Measurements from ENCODE around the gene ALKAL2. TPM values are rescaled to one million over a fixed set of nuclear protein-coding genes. Genes with fewer than 3 reads are reported as not detected.

Gene ALKAL2
- total and polyA plus RNA-seq, 2 donors = 1.7 to 13.3 TPM

- Histone ChIP-seq H3K9me3 (ENCODE audit: control insufficient read depth in 2 of 2, insufficient read depth in 1 of 2, low read length in 1 of 2) (peaks cover 0 to 2% of the 10 kb centered on the region in 2 donors), H3K4me3 (ENCODE audit: low read length in 2 of 2) (no peak overlapping the region), H3K4me1 (ENCODE audit: control insufficient read depth in 2 of 2, insufficient read depth in 2 of 2, low read length in 2 of 2) (no peaks in the 10 kb centered on the region), H3K27ac (ENCODE audit: low read depth in 1 of 2, low read length in 1 of 2) (no peak overlapping the region), H3K27me3 (ENCODE audit: control insufficient read depth in 2 of 2, insufficient read depth in 1 of 2, low read length in 1 of 2) (peaks cover 62 to 67% of the 10 kb centered on the region in 2 donors), H3K36me3 (ENCODE audit: control insufficient read depth in 2 of 2, insufficient read depth in 2 of 2, low read length in 1 of 2) (peaks cover 4 to 7% of the 10 kb centered on the region in 2 donors)
- WGBS = 33% methylated on average over 20 of the region's 20 CpGs
- no peak for DNase-seq (ENCODE audit: low read depth in 6 of 9, low spot score in 9 of 9)
Measured at GRCh38 chr2:286774-287392, 1.0 kb downstream of the ALKAL2 start.

DNA sequence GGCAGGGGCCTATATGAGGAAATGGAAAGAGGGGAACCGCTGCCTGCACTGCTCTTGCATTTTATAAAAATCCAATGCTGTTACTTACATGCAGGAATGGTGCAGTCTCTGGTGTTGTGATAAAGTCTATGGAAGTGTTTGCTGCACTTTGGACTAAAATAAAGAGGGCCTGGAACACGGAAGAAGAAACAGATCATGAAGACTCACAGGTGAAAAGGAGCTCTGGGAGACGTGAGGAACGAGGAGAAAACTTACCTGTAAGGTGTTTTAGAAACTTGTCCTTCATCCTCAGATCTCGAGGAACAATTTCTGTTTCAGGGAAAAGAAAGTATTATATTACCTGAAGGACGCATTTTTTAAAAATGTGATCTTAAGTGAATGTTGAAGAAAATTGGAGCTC, 1.9 kb downstream of the ALKAL2 start:
- Histone ChIP-seq H3K27me3 (ENCODE audit: control insufficient read depth in 2 of 2, insufficient read depth in 1 of 2, low read length in 1 of 2) (peaks cover 58 to 59% of the 10 kb centered on the region in 2 donors), H3K4me3 (ENCODE audit: low read length in 2 of 2) (no peak overlapping the region), H3K27ac (ENCODE audit: low read depth in 1 of 2, low read length in 1 of 2) (no peak overlapping the region), H3K36me3 (ENCODE audit: control insufficient read depth in 2 of 2, insufficient read depth in 2 of 2, low read length in 1 of 2) (peaks cover 11 to 13% of the 10 kb centered on the region in 2 donors), H3K4me1 (ENCODE audit: control insufficient read depth in 2 of 2, insufficient read depth in 2 of 2, low read length in 2 of 2) (no peaks in the 10 kb centered on the region), H3K9me3 (ENCODE audit: control insufficient read depth in 2 of 2, insufficient read depth in 1 of 2, low read length in 1 of 2) (peaks cover 0 to 2% of the 10 kb centered on the region in 2 donors)
- DNase-seq (ENCODE audit: low read depth in 6 of 9, low spot score in 9 of 9) = no peak
- WGBS = 95% methylated on average over 6 of the region's 6 CpGs

- no peak for DNase-seq (ENCODE audit: low read depth in 6 of 9, low spot score in 9 of 9)
- Histone ChIP-seq H3K4me1 (ENCODE audit: control insufficient read depth in 2 of 2, insufficient read depth in 2 of 2, low read length in 2 of 2) (no peaks in the 10 kb centered on the region), H3K4me3 (ENCODE audit: low read length in 2 of 2) (no peak overlapping the region), H3K36me3 (ENCODE audit: control insufficient read depth in 2 of 2, insufficient read depth in 2 of 2, low read length in 1 of 2) (peaks cover 16 to 18% of the 10 kb centered on the region in 2 donors), H3K27ac (ENCODE audit: low read depth in 1 of 2, low read length in 1 of 2) (no peak overlapping the region), H3K9me3 (ENCODE audit: control insufficient read depth in 2 of 2, insufficient read depth in 1 of 2, low read length in 1 of 2) (peaks cover 0 to 2% of the 10 kb centered on the region in 2 donors), H3K27me3 (ENCODE audit: control insufficient read depth in 2 of 2, insufficient read depth in 1 of 2, low read length in 1 of 2) (peaks cover 53 to 54% of the 10 kb centered on the region in 2 donors)
- WGBS = 91% methylated on average over 1 of the region's 1 CpG
Measured at GRCh38 chr2:285531-285930, 2.4 kb downstream of the ALKAL2 start.

DNA sequence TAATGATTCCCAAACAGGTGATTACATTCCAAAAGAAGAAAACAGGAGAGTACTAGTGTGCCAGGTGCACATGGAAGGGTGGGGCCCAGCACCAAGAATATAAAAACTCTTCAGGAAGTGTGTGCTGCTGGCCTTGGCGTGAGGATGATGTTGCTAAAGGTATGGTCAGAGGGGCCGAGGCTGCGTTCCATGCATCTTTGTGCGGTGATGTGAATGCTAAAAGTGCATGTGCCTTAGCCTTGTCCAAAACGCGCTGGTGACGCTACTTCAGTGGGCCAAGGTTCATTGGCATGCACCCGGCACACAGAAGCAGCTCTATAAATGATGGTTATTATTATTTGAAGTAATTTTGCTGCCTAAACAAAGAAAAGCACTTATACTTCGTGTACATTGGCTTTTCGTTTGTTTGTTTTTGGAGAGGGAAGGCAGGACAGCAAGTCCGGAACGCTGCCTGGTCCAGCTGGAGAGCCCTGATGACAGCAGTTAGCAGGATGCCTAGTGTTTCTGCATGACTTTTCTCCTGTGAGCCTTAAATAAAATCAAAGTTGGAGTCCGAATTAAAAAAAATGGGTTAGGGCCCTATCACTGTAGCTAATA, 2.9 kb downstream of the ALKAL2 start:
- no peak for DNase-seq (ENCODE audit: low read depth in 6 of 9, low spot score in 9 of 9)
- 94% methylated on average over 13 of the region's 13 CpGs for WGBS
- H3K36me3 ChIP-seq (ENCODE audit: control insufficient read depth in 2 of 2, insufficient read depth in 2 of 2, low read length in 1 of 2) = peaks cover 21 to 23% of the 10 kb centered on the region in 2 donors

GRCh38 chr2:283996-284794, 3.7 kb downstream of the ALKAL2 start:
- Histone ChIP-seq H3K9me3 (ENCODE audit: control insufficient read depth in 2 of 2, insufficient read depth in 1 of 2, low read length in 1 of 2) (no peaks in the 10 kb centered on the region), H3K36me3 (ENCODE audit: control insufficient read depth in 2 of 2, insufficient read depth in 2 of 2, low read length in 1 of 2) (peaks cover 21 to 29% of the 10 kb centered on the region in 2 donors), H3K4me1 (ENCODE audit: control insufficient read depth in 2 of 2, insufficient read depth in 2 of 2, low read length in 2 of 2) (no peaks in the 10 kb centered on the region), H3K4me3 (ENCODE audit: low read length in 2 of 2) (no peak overlapping the region), H3K27ac (ENCODE audit: low read depth in 1 of 2, low read length in 1 of 2) (no peak overlapping the region), H3K27me3 (ENCODE audit: control insufficient read depth in 2 of 2, insufficient read depth in 1 of 2, low read length in 1 of 2) (peaks cover 40 to 41% of the 10 kb centered on the region in 2 donors)
- DNase-seq (ENCODE audit: low read depth in 6 of 9, low spot score in 9 of 9) = no peak
- 97% methylated on average over 4 of the region's 4 CpGs for WGBS

More for the DNA sequence above, 2.9 kb downstream of the ALKAL2 start:
- no peaks in the 10 kb centered on the region for H3K4me1 ChIP-seq (ENCODE audit: control insufficient read depth in 2 of 2, insufficient read depth in 2 of 2, low read length in 2 of 2)
- peaks cover 48 to 49% of the 10 kb centered on the region in 2 donors for H3K27me3 ChIP-seq (ENCODE audit: control insufficient read depth in 2 of 2, insufficient read depth in 1 of 2, low read length in 1 of 2)
- no peak overlapping the region for H3K27ac ChIP-seq (ENCODE audit: low read depth in 1 of 2, low read length in 1 of 2)
- H3K4me3 ChIP-seq (ENCODE audit: low read length in 2 of 2) = no peak overlapping the region
- peaks cover 0 to under 1% of the 10 kb centered on the region in 2 donors for H3K9me3 ChIP-seq (ENCODE audit: control insufficient read depth in 2 of 2, insufficient read depth in 1 of 2, low read length in 1 of 2)

- 97% methylated on average over 12 of the region's 12 CpGs for WGBS
- Histone ChIP-seq H3K9me3 (ENCODE audit: control insufficient read depth in 2 of 2, insufficient read depth in 1 of 2, low read length in 1 of 2) (no peaks in the 10 kb centered on the region), H3K27me3 (ENCODE audit: control insufficient read depth in 2 of 2, insufficient read depth in 1 of 2, low read length in 1 of 2) (peaks cover 26 to 28% of the 10 kb centered on the region in 2 donors), H3K27ac (ENCODE audit: low read depth in 1 of 2, low read length in 1 of 2) (no peak overlapping the region), H3K4me3 (ENCODE audit: low read length in 2 of 2) (no peak overlapping the region), H3K36me3 (ENCODE audit: control insufficient read depth in 2 of 2, insufficient read depth in 2 of 2, low read length in 1 of 2) (peaks cover 27 to 39% of the 10 kb centered on the region in 2 donors), H3K4me1 (ENCODE audit: control insufficient read depth in 2 of 2, insufficient read depth in 2 of 2, low read length in 2 of 2) (no peaks in the 10 kb centered on the region)
- DNase-seq (ENCODE audit: low read depth in 6 of 9, low spot score in 9 of 9) = no peak
Measured at GRCh38 chr2:282371-283263, 5.3 kb downstream of the ALKAL2 start.

DNA sequence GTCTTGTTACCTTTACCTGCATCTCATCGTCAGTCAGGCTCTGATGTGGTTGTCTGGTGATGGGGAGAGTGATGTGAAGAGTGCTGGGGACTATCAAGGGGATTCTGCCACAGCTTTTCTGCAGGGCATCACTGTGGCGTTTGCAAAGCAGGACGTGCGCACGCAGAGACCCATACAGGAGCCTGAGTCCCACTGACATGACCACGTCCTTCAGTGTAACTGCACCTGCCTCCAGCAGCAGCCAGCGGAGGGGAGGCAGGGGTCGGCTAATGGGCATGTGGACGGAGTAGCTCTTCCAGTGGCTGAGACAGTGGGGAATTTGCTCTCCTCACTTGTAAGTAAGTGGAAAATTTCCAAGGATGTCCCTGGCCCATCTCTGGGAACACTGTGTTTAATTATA, 6.5 kb downstream of the ALKAL2 start:
- Histone ChIP-seq H3K4me3 (ENCODE audit: low read length in 2 of 2) (no peak overlapping the region), H3K36me3 (ENCODE audit: control insufficient read depth in 2 of 2, insufficient read depth in 2 of 2, low read length in 1 of 2) (peaks cover 36 to 50% of the 10 kb centered on the region in 2 donors), H3K9me3 (ENCODE audit: control insufficient read depth in 2 of 2, insufficient read depth in 1 of 2, low read length in 1 of 2) (no peaks in the 10 kb centered on the region), H3K27ac (ENCODE audit: low read depth in 1 of 2, low read length in 1 of 2) (no peak overlapping the region), H3K27me3 (ENCODE audit: control insufficient read depth in 2 of 2, insufficient read depth in 1 of 2, low read length in 1 of 2) (peaks cover 14 to 15% of the 10 kb centered on the region in 2 donors), H3K4me1 (ENCODE audit: control insufficient read depth in 2 of 2, insufficient read depth in 2 of 2, low read length in 2 of 2) (no peaks in the 10 kb centered on the region)
- WGBS = 98% methylated on average over 9 of the region's 9 CpGs
- no peak for DNase-seq (ENCODE audit: low read depth in 6 of 9, low spot score in 9 of 9)

DNA sequence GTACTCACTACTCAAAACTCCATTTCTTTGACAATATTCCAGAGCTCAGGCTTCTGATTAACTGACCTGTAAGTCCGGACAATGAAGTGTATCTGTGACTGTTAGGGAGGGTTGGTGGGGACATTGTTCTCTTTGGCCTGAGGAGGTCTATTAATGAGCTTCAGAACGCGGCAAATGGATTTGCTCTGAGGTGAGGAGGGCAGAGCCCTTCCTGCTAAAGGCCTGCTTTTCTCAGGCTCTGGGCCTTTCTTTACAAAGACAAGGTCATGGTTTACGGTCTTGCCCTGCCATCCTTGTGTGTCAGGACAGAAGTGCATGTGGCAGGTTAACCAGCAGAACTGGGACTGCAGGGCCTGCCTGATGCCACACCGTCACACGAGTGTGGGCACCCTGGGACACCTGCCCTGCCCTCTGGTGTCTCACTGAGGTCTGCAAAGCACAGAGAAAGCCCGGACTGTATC, 7.2 kb downstream of the ALKAL2 start:
- H3K9me3 ChIP-seq (ENCODE audit: control insufficient read depth in 2 of 2, insufficient read depth in 1 of 2, low read length in 1 of 2) = no peaks in the 10 kb centered on the region
- no peaks in the 10 kb centered on the region for H3K4me1 ChIP-seq (ENCODE audit: control insufficient read depth in 2 of 2, insufficient read depth in 2 of 2, low read length in 2 of 2)
- no peak overlapping the region for H3K4me3 ChIP-seq (ENCODE audit: low read length in 2 of 2)
- peaks cover 42 to 56% of the 10 kb centered on the region in 2 donors for H3K36me3 ChIP-seq (ENCODE audit: control insufficient read depth in 2 of 2, insufficient read depth in 2 of 2, low read length in 1 of 2)
- peaks cover 7 to 9% of the 10 kb centered on the region in 2 donors for H3K27me3 ChIP-seq (ENCODE audit: control insufficient read depth in 2 of 2, insufficient read depth in 1 of 2, low read length in 1 of 2)
- H3K27ac ChIP-seq (ENCODE audit: low read depth in 1 of 2, low read length in 1 of 2) = no peak overlapping the region
- WGBS = 96% methylated on average over 7 of the region's 7 CpGs
- DNase-seq (ENCODE audit: low read depth in 6 of 9, low spot score in 9 of 9) = no peak
